T-helper 2 cell treated with Interferon-gamma antibody and Interleukin-4, amounts not matched to agents 100 ng/mL and 5 ng/mL, for 36 hours (primary cell): ENCODE measurements around the gene GPC5. TPM values are rescaled to one million over a fixed set of nuclear protein-coding genes. Genes with fewer than 3 reads are reported as not detected.
"Not testable (repeated sequence)": the region's sequence is repeated elsewhere in the genome, so short reads cannot be mapped to it uniquely, and the experiment has no call there.

Experiments used
- intact Hi-C: fragments of 100-400 bp; cut with micrococcal nuclease; formaldehyde crosslinking; loops from one replicate; pipeline ENCODE4 v1.15.1; 2023
- total RNA-seq: library from RNA; stranded (reverse); gene quantifications from 2 replicates; pipeline ENCODE4 v1.2.3, GENCODE V29; 2022

GPC5 gene
- total RNA-seq, 1 donor from 2014 or later, result not detected

GRCh38 chr13:92612892-92613291 is 1214.5 kb downstream of the GPC5 start:
- intact Hi-C loops, result no loop called here

- intact Hi-C loops, result no loop called here
These were observed 1215.5 kb downstream of the GPC5 start for GRCh38 chr13:92613921-92614320.

- intact Hi-C loops, result no loop called here
These were observed 1223.6 kb downstream of the GPC5 start for GRCh38 chr13:92621985-92622384.

GRCh38 chr13:92622905-92623304 is 1224.5 kb downstream of the GPC5 start:
- intact Hi-C loops, result no loop called here

GRCh38 chr13:92626274-92626673 is 1227.9 kb downstream of the GPC5 start:
- intact Hi-C loops, result no loop called here

GRCh38 chr13:92640936-92641335 is 1242.5 kb downstream of the GPC5 start:
- intact Hi-C loops, result no loop called here

GRCh38 chr13:92649140-92649813 is 1250.9 kb downstream of the GPC5 start:
- intact Hi-C loops, result no loop called here

- intact Hi-C loops, result no loop called here
These were observed 1257.7 kb downstream of the GPC5 start for GRCh38 chr13:92656103-92656502.

GRCh38 chr13:92656648-92657047 is 1258.2 kb downstream of the GPC5 start:
- intact Hi-C loops, result no loop called here

GRCh38 chr13:92657565-92657964 is 1259.1 kb downstream of the GPC5 start:
- intact Hi-C loops, result no loop called here

- intact Hi-C loops, result no loop called here
These were observed 1259.9 kb downstream of the GPC5 start for GRCh38 chr13:92658293-92658692.

GRCh38 chr13:92661406-92661805 is 1263.0 kb downstream of the GPC5 start:
- intact Hi-C loops, result no loop called here

- intact Hi-C loops, result no loop called here
These were observed 1269.7 kb downstream of the GPC5 start for GRCh38 chr13:92668157-92668556.

GRCh38 chr13:92670096-92670495 is 1271.7 kb downstream of the GPC5 start:
- intact Hi-C loops, result no loop called here

GRCh38 chr13:92671821-92672220 is 1273.4 kb downstream of the GPC5 start:
- intact Hi-C loops, result no loop called here

GRCh38 chr13:92676246-92676645 is 1277.8 kb downstream of the GPC5 start:
- intact Hi-C loops, result no loop called here

- intact Hi-C loops, result no loop called here
These were observed 1279.2 kb downstream of the GPC5 start for GRCh38 chr13:92677571-92677970.

GRCh38 chr13:92679602-92680001 is 1281.2 kb downstream of the GPC5 start:
- intact Hi-C loops, result no loop called here

GRCh38 chr13:92681239-92681638 is 1282.8 kb downstream of the GPC5 start:
- intact Hi-C loops, result no loop called here

- intact Hi-C loops, result no loop called here
These were observed 1284.6 kb downstream of the GPC5 start for GRCh38 chr13:92682832-92683517.

- intact Hi-C loops, result no loop called here
These were observed 1295.6 kb downstream of the GPC5 start for GRCh38 chr13:92694047-92694446.

GRCh38 chr13:92695827-92696226 is 1297.4 kb downstream of the GPC5 start:
- intact Hi-C loops, result not testable (repeated sequence)

- intact Hi-C loops, result no loop called here
These were observed 1318.3 kb downstream of the GPC5 start for GRCh38 chr13:92716749-92717148.
